ENCODE data around the gene CAPN14.

- TF ChIP-seq CTCF (IDR thresholded peaks at IDR 0.05; ENCODE audit: low read depth, low read length, missing input control) (no peak), YY1 (IDR thresholded peaks at IDR 0.05) (no peak), SP1 (IDR thresholded peaks at IDR 0.05) (no peak), TAF1 (conservative IDR thresholded peaks at IDR 0.05) (no peak), GABPA (IDR thresholded peaks at IDR 0.05 in 1 of 2, conservative IDR thresholded peaks at IDR 0.05 in 1 of 2) (no peak), RXRA (IDR thresholded peaks at IDR 0.05) (no peak), JUND (IDR thresholded peaks at IDR 0.05) (no peak), FOXA1 (IDR thresholded peaks at IDR 0.05) (no peak)
- TF ChIP-seq, protein P1, sequence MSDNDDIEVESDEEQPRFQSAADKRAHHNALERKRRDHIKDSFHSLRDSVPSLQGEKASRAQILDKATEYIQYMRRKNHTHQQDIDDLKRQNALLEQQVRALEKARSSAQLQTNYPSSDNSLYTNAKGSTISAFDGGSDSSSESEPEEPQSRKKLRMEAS (IDR thresholded peaks at IDR 0.05) = no peak
- TF ChIP-seq, protein P2, sequence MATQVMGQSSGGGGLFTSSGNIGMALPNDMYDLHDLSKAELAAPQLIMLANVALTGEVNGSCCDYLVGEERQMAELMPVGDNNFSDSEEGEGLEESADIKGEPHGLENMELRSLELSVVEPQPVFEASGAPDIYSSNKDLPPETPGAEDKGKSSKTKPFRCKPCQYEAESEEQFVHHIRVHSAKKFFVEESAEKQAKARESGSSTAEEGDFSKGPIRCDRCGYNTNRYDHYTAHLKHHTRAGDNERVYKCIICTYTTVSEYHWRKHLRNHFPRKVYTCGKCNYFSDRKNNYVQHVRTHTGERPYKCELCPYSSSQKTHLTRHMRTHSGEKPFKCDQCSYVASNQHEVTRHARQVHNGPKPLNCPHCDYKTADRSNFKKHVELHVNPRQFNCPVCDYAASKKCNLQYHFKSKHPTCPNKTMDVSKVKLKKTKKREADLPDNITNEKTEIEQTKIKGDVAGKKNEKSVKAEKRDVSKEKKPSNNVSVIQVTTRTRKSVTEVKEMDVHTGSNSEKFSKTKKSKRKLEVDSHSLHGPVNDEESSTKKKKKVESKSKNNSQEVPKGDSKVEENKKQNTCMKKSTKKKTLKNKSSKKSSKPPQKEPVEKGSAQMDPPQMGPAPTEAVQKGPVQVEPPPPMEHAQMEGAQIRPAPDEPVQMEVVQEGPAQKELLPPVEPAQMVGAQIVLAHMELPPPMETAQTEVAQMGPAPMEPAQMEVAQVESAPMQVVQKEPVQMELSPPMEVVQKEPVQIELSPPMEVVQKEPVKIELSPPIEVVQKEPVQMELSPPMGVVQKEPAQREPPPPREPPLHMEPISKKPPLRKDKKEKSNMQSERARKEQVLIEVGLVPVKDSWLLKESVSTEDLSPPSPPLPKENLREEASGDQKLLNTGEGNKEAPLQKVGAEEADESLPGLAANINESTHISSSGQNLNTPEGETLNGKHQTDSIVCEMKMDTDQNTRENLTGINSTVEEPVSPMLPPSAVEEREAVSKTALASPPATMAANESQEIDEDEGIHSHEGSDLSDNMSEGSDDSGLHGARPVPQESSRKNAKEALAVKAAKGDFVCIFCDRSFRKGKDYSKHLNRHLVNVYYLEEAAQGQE (IDR thresholded peaks at IDR 0.05) = no peak
Measured at GRCh38 chr2:31199206-31199605, 18.1 kb downstream of the CAPN14 start.

All from liver (tissue), 3 donors.